Gastroesophageal sphincter (tissue), 4 donors: ENCODE measurements around the gene S100A16. TPM values are rescaled to one million over a fixed set of nuclear protein-coding genes. Genes with fewer than 3 reads are reported as not detected.

Experiments
- ATAC-seq: fragments of 150-250 bp; one replicate; pipeline ENCODE4 v1.9.1; 2016; ENCODE audit warnings: mild to moderate bottlenecking, moderate library complexity
- H3K27ac ChIP-seq, 4 donors: fragments of 200-600 bp; sonication (generic) in 3 of 4; 1 replicate in 3 of 4; 2 replicates in 1 of 4; pipeline ENCODE4 v1.5.1; 2016 to 2019
- H3K27me3 ChIP-seq: fragments of 200-600 bp; sonication (generic); one replicate; pipeline ENCODE4 v1.5.1; 2019
- H3K36me3 ChIP-seq, 2 donors: fragments of 200-600 bp; sonication (generic); one replicate each; pipeline ENCODE4 v1.5.1; 2019; ENCODE audit warnings: control low read depth in 1 of 2
- H3K4me1 ChIP-seq, 3 donors: fragments of 200-600 bp; sonication (generic); 1 replicate in 2 of 3; 2 replicates in 1 of 3; pipeline ENCODE4 v1.5.1; 2016 to 2019; ENCODE audit warnings: control low read depth in 2 of 3
- H3K4me3 ChIP-seq, 2 donors: fragments of 200-600 bp; sonication (generic); one replicate each; pipeline ENCODE4 v1.5.1; 2019; ENCODE audit warnings: mild to moderate bottlenecking in 1 of 2, moderate library complexity in 1 of 2
- H3K9me3 ChIP-seq, 3 donors: fragments of 200-600 bp; sonication (generic); one replicate each; pipeline ENCODE4 v1.5.1; 2017 to 2019; ENCODE audit warnings: control low read depth in 2 of 3
- EP300 ChIP-seq: sonication (generic); formaldehyde crosslinking; IDR thresholded peaks from one replicate; pipeline ENCODE4 v1.6.1; 2017; ENCODE audit warnings: antibody characterized with exemption, mild to moderate bottlenecking
- POLR2A ChIP-seq, 2 donors: fragments of 450-650 bp; IDR thresholded peaks; one replicate each; pipeline ENCODE4 v1.6.1; 2017; ENCODE audit warnings: antibody characterized with exemption in 2 of 2, mild to moderate bottlenecking in 2 of 2, moderate library complexity in 1 of 2
- POLR2AphosphoS5 ChIP-seq: sonication (generic); formaldehyde crosslinking; IDR thresholded peaks from one replicate; pipeline ENCODE4 v1.6.1; 2017; ENCODE audit warnings: antibody characterized with exemption
- WGBS, 2 donors: methylation state at CpG; one replicate each; pipeline ENCODE4 v1.1.5; 2018; ENCODE audit warnings: low coverage in 1 of 2; 5-methylcytosine and 5-hydroxymethylcytosine counted together
- total RNA-seq, 4 donors: library from RNA; depleted of rRNA; stranded (reverse); fragments of >200 nt; gene quantifications; one replicate each; pipeline ENCODE4 v1.1.0, GENCODE V29; 2016
- TF ChIP-seq, protein P1 (sequence below), 4 experiments: fragments of 200-600 bp in 2 of 4; fragments of 450-650 bp in 2 of 4; sonication (generic) in 1 of 4; IDR thresholded peaks; one replicate each; pipeline ENCODE4 v1.5.1; 2017 to 2019; ENCODE audit warnings: antibody characterized with exemption in 4 of 4, mild to moderate bottlenecking in 2 of 4, moderate library complexity in 2 of 4

S100A16 gene
- total RNA-seq, 4 donors from 2014 or later: 49.7 to 121 (median 71.5) TPM

DNA sequence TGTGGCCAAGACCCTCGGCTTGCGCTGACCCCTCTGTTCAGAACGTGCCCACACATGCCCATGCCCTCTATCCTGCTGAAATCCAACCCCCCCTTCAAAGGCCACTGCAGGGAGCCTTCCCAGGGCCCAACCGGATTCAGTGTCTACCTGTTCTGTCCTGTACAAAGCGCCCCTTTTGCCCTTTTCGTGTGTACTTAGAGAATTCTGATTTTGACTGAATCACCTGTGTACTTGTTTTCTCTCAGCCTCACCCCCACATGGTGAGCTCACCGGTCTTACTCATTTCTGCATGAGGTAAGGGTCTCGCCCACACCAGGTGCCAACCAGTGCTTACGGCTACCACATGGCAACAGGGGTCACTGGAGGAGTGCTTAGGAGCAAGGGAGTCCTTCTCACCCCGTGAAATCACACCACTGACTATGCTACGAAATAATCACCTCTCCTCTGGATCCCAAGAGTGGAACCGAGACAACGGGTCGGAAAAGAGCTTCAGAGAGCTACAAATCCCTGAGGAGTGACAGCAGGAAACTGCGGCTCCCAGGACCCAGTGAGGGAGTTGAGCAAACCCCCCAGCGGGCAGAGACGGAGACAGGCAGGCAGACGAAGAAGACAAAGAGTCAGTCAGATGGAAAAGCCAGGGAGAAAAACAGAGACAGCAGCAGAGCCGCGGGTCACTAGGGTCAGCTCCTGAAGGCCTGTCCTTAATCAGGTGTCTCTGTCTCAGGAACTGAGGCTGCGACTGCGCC is 45.1 kb downstream of the S100A16 start:
- no peak for TF ChIP-seq POLR2A (IDR thresholded peaks at IDR 0.05)
- no peak for TF ChIP-seq EP300
- no peak for TF ChIP-seq POLR2AphosphoS5
- TF ChIP-seq, protein P1, sequence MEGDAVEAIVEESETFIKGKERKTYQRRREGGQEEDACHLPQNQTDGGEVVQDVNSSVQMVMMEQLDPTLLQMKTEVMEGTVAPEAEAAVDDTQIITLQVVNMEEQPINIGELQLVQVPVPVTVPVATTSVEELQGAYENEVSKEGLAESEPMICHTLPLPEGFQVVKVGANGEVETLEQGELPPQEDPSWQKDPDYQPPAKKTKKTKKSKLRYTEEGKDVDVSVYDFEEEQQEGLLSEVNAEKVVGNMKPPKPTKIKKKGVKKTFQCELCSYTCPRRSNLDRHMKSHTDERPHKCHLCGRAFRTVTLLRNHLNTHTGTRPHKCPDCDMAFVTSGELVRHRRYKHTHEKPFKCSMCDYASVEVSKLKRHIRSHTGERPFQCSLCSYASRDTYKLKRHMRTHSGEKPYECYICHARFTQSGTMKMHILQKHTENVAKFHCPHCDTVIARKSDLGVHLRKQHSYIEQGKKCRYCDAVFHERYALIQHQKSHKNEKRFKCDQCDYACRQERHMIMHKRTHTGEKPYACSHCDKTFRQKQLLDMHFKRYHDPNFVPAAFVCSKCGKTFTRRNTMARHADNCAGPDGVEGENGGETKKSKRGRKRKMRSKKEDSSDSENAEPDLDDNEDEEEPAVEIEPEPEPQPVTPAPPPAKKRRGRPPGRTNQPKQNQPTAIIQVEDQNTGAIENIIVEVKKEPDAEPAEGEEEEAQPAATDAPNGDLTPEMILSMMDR (IDR thresholded peaks at IDR 0.05): no peak
- ATAC-seq: no peak
- Histone ChIP-seq H3K4me3 (peak overlapping the region; percentile 2 to 39), H3K27ac (peak overlapping the region; percentile 60 to 95 (median 86)), H3K9me3 (no peaks in the 10 kb centered on the region), H3K4me1 (peaks cover 22 to 53% (median 35%) of the 10 kb centered on the region in 3 donors), H3K36me3 (no peaks in the 10 kb centered on the region), H3K27me3 (no peaks in the 10 kb centered on the region)
- 70 to 100% methylated on average over 2 to 8 of the region's 22 CpGs for WGBS, 2 donors

DNA sequence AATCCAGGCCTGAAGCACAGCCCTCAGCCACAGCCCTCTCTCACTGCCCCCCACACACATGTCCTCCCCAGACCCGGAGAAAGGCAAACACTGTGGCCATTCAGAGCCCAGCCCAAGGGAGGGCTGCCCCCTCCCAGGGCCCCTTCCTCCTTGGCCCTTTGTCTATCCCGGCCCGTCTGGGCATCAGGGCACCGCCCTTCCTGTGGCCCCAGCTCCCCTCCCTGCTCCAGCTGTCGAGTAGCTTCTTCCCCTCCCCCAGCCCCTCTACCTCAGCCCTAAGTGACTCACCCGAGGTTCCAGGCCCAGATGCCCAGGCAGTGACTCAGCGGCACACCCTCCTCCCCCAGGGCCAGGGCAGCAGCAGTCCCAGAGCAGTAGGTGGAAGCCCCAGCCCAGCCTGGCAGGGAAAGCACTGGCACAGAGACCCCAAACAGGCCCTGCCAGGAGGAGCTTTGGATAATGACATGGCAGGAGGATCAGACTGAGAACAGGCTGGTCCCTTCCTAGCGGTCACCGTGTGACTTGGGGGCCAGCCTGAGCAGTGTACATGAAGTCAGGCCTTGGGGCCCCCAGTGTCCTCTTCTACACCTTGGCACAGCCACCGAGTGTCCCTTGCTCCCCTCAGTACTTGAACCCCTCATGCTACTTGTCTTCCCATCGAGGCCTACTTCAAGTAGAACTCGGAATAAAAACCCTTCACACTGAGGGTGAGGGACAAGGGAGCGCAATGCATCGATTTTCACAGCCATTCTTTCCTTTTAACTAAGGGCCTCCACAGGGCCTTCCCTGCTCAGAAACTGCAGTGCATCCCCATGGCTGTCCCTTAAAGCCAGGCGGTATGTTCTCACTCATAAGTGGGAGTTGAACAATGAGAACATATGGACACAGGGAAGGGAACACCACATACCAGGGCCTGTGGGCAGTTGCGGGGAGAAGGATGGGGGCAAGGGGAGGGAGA is 46.2 kb downstream of the S100A16 start:
- peak; percentile 96 for ATAC-seq
- H3K27ac ChIP-seq: peak overlapping the region; percentile 78 to 95 (median 86)
- TF ChIP-seq, protein P1 (IDR thresholded peaks at IDR 0.05): peak in 1 of 4 experiments; percentile 11
- TF ChIP-seq POLR2A (IDR thresholded peaks at IDR 0.05) (no peak), EP300 (no peak), POLR2AphosphoS5 (peak; percentile 94)
- peaks cover 22 to 44% (median 35%) of the 10 kb centered on the region in 3 donors for H3K4me1 ChIP-seq
- 49 to 71% methylated on average over 4 to 9 of the region's 16 CpGs for WGBS, 2 donors
- H3K36me3 ChIP-seq: no peaks in the 10 kb centered on the region
- no peak overlapping the region for H3K4me3 ChIP-seq
- H3K27me3 ChIP-seq: no peaks in the 10 kb centered on the region
- no peaks in the 10 kb centered on the region for H3K9me3 ChIP-seq

DNA sequence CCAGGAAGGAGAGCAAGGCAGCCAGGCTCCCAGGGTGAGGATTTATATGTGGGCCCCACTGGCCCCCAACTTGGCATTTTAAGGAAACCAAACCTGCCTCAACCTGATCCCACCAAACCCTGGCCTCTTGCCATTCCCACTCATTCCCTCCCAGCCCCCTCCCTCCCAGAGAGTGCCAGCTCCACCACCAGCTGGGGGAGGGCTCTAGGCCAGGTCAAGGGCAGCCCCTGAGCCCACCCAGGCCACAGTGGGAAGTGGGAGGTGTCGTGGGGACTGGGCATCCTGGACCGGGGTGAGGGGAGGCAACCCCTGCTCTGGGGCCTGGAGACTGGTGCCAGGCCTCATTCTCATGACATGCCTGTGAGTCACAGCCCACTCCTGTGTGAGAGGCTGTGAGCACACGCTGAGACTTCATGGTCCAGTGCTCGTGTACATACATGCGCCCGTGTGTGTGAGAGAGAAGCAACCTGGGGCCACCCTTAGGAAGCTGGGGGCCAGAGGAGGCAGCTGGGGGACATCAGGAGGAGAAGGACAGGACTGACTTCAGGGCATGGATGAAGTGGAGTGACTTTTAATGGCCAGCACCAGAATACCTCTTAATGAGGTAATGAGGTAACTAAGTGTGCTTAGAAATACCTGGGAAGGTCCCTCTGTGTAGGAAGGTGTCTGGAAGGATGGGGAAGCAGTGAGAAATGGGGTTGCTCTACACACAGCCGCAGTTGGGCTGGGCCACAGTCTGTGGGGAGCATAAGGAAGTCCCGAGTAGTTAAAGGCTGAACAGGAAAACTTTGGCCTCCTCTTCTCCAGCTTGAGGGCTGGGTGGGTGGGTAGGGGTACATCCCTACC is 47.2 kb downstream of the S100A16 start, which contains the start of gene S100A2:
Gene S100A2 (minus strand): TSS at position 316 of the 846 bp plus-strand sequence. CDS start 1,967 bp downstream, outside the sequence.
- Histone ChIP-seq H3K4me3 (no peak within 1 kb of the TSS), H3K36me3 (no peaks in the 10 kb centered on the region), H3K27me3 (no peaks in the 10 kb centered on the region), H3K4me1 (peaks cover 22 to 44% (median 35%) of the 10 kb centered on the region in 3 donors), H3K27ac (peak within 1 kb of the TSS; percentile 78 to 95 (median 86)), H3K9me3 (no peaks in the 10 kb centered on the region)
- WGBS, 2 donors: 40 to 60% methylated on average over 1 to 2 of the region's 8 CpGs
- ATAC-seq: peak; percentile 53
- TF ChIP-seq POLR2AphosphoS5 (peak; percentile 54), EP300 (no peak), POLR2A (IDR thresholded peaks at IDR 0.05) (no peak)
- TF ChIP-seq, protein P1 (IDR thresholded peaks at IDR 0.05): no peak

DNA sequence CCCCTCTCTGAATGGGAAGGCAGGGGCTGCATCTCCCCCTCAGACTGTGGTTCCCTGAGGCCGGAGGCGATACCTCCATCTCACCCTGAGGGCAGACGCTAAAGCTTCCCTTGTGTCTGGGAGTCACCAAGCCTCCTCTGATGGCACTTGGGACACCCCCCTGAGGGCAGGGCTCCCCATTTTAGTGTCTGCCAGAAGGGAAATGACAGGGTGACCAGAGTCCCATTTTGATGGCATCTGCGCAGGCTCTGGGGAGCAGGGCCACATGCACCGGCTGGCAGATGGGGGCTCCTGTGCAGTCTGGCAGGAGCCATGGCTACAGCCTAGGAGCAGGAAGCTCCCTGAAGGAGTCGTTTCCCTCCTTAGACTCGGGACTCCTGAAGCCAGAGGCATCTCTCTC is 48.9 kb downstream of the S100A16 start:
- no peak for ATAC-seq
- peaks cover 22 to 43% (median 35%) of the 10 kb centered on the region in 3 donors for H3K4me1 ChIP-seq
- no peaks in the 10 kb centered on the region for H3K9me3 ChIP-seq
- WGBS, 2 donors: 83% methylated on average over 2 of the region's 7 CpGs; no CpG with 5 or more reads in 1 of the 2 donors
- H3K36me3 ChIP-seq: no peaks in the 10 kb centered on the region
- peak overlapping the region in 2 of 4 donors; percentile 1 to 21 for H3K27ac ChIP-seq
- H3K27me3 ChIP-seq: no peaks in the 10 kb centered on the region
- TF ChIP-seq POLR2A (IDR thresholded peaks at IDR 0.05): no peak
- no peak for TF ChIP-seq POLR2AphosphoS5
- no peak overlapping the region for H3K4me3 ChIP-seq
